GM23338 (cell line): ENCODE measurements around the gene MTARC2. TPM values are rescaled to one million over a fixed set of nuclear protein-coding genes. Genes with fewer than 3 reads are reported as not detected.

Experiments
- ATAC-seq: fragments of 200-7000 bp; cut with Tn5 transposase; 3 replicates; pipeline ENCODE4 v1.9.1; 2020
- DNase-seq: peaks from one replicate; pipeline ENCODE4 v3.0.0-alpha.2; 2015; ENCODE audit warnings: low spot score
- H2AFZ ChIP-seq: fragments of 200-600 bp; sonication (generic); 2 replicates; pipeline ENCODE4 v1.8.0; 2016; ENCODE audit warnings: antibody characterized with exemption, mild to moderate bottlenecking, moderate library complexity
- H3F3A ChIP-seq: fragments of 200-600 bp; sonication (generic); replicated peaks from 2 replicates; pipeline ENCODE4 v1.8.0; 2017; ENCODE audit warnings: antibody characterized with exemption, mixed run types, low read depth
- H3K27ac ChIP-seq: fragments of 200-600 bp; sonication (generic); 2 replicates; pipeline ENCODE4 v1.6.1; 2016; ENCODE audit warnings: low read depth
- H3K27me3 ChIP-seq: fragments of 200-600 bp; sonication (generic); 2 replicates; pipeline ENCODE4 v1.8.0; 2016; ENCODE audit warnings: mild to moderate bottlenecking, mixed run types, moderate library complexity; ENCODE audit not compliant: insufficient read depth
- H3K36me3 ChIP-seq: fragments of 200-600 bp; sonication (generic); 2 replicates; pipeline ENCODE4 v1.8.0; 2016; ENCODE audit warnings: mild to moderate bottlenecking; ENCODE audit not compliant: insufficient read depth
- H3K4me1 ChIP-seq: fragments of 200-600 bp; sonication (generic); 2 replicates; pipeline ENCODE4 v1.8.0; 2016; ENCODE audit warnings: mild to moderate bottlenecking, moderate library complexity; ENCODE audit not compliant: insufficient read depth
- H3K4me2 ChIP-seq: fragments of 200-600 bp; sonication (generic); 2 replicates; pipeline ENCODE4 v1.7.1; 2017; ENCODE audit warnings: mixed run types
- H3K4me3 ChIP-seq: fragments of 200-600 bp; sonication (generic); 2 replicates; pipeline ENCODE4 v1.6.1; 2016; ENCODE audit warnings: mixed run types
- H3K79me2 ChIP-seq: fragments of 200-600 bp; sonication (generic); replicated peaks from 2 replicates; pipeline ENCODE4 v1.8.0; 2017; ENCODE audit warnings: mild to moderate bottlenecking; ENCODE audit not compliant: insufficient read depth
- H3K9me2 ChIP-seq: fragments of 200-600 bp; sonication (generic); 2 replicates; pipeline ENCODE4 v1.8.0; 2017; ENCODE audit not compliant: insufficient read depth
- H4K20me1 ChIP-seq: fragments of 200-600 bp; sonication (generic); replicated peaks from 2 replicates; pipeline ENCODE4 v1.8.0; 2017; ENCODE audit warnings: mild to moderate bottlenecking; ENCODE audit not compliant: insufficient read depth
- H3K27ac Mint-ChIP-seq: 2 replicates; pipeline ENCODE4 v1.8.0; 2020; ENCODE audit warnings: inconsistent platforms, mild to moderate bottlenecking, moderate library complexity, mixed read lengths
- H3K27me3 Mint-ChIP-seq: 3 replicates; pipeline ENCODE4 v1.8.0; 2022; ENCODE audit warnings: low read depth, mild to moderate bottlenecking, moderate library complexity, mixed read lengths, inconsistent platforms; ENCODE audit not compliant: insufficient read depth, poor library complexity
- H3K36me3 Mint-ChIP-seq: 3 replicates; pipeline ENCODE4 v1.8.0; 2021; ENCODE audit warnings: low read depth, mild to moderate bottlenecking, inconsistent platforms, moderate library complexity, mixed read lengths
- H3K4me1 Mint-ChIP-seq: 3 replicates; pipeline ENCODE4 v1.8.0; 2020; ENCODE audit warnings: mild to moderate bottlenecking, inconsistent platforms, mixed read lengths
- H3K4me3 Mint-ChIP-seq: 3 replicates; pipeline ENCODE4 v1.8.0; 2021; ENCODE audit warnings: moderate library complexity, mild to moderate bottlenecking, inconsistent platforms, mixed read lengths
- H3K9me3 Mint-ChIP-seq: 3 replicates; pipeline ENCODE4 v1.8.0; 2020; ENCODE audit warnings: moderate library complexity, mild to moderate bottlenecking, inconsistent platforms, mixed read lengths
- CREB1 ChIP-seq: fragments of 250-450 bp; sonication (Bioruptor Pico); IDR thresholded peaks from 2 replicates; pipeline ENCODE4 v1.5.0; 2020; ENCODE audit warnings: low read depth, mild to moderate bottlenecking, moderate library complexity
- CTCF ChIP-seq, 2 experiments: fragments of 200-600 bp in 1 of 2; sonication (generic) in 1 of 2; conservative IDR thresholded peaks; 2 replicates each; pipeline versions ENCODE4 v1.5.1 to v1.6.1; 2016 to 2017; ENCODE audit warnings: antibody characterized with exemption in 2 of 2, low read depth in 2 of 2, mild to moderate bottlenecking in 2 of 2, moderate library complexity in 1 of 2
- EZH2 ChIP-seq: fragments of 200-600 bp; sonication (generic); IDR thresholded peaks from one replicate; pipeline ENCODE4 v1.8.0; 2017; ENCODE audit warnings: antibody characterized with exemption, mild to moderate bottlenecking, low read depth; ENCODE audit not compliant: unreplicated experiment
- EZH2phosphoT487 ChIP-seq: fragments of 200-600 bp; sonication (generic); IDR thresholded peaks from one replicate; pipeline ENCODE4 v1.8.1; 2018; ENCODE audit warnings: antibody characterized with exemption; ENCODE audit not compliant: unreplicated experiment
- JUNB ChIP-seq: IDR thresholded peaks from one replicate; pipeline ENCODE4 v1.6.1; 2016; ENCODE audit warnings: antibody characterized with exemption; ENCODE audit not compliant: unreplicated experiment
- NANOG ChIP-seq: IDR thresholded peaks from 2 replicates; pipeline ENCODE4 v1.6.1; 2016; ENCODE audit warnings: antibody characterized with exemption, borderline replicate concordance
- POLR2AphosphoS5 ChIP-seq: IDR thresholded peaks from 2 replicates; pipeline ENCODE4 v1.6.1; 2016; ENCODE audit warnings: antibody characterized with exemption, low read depth
- STAT1 ChIP-seq: IDR thresholded peaks from one replicate; pipeline ENCODE4 v1.6.1; 2016; ENCODE audit warnings: antibody characterized with exemption; ENCODE audit not compliant: unreplicated experiment
- ZNF114 ChIP-seq: fragments of 250-450 bp; sonication (Bioruptor Pico); IDR thresholded peaks from 2 replicates; pipeline ENCODE4 v1.5.0; 2020; ENCODE audit warnings: mild to moderate bottlenecking, moderate library complexity
- ZNF331 ChIP-seq: fragments of 250-450 bp; sonication (Bioruptor Pico); IDR thresholded peaks from 2 replicates; pipeline ENCODE4 v1.5.0; 2020; ENCODE audit warnings: low read depth, mild to moderate bottlenecking, moderate library complexity
- polyA plus RNA-seq: library from polyadenylated mRNA; unstranded; fragments of >200 nt; fragmentation: Nextera tagmentation; extraction: Ambion mirVana; gene quantifications from 2 replicates; pipeline ENCODE4 v1.2.1, GENCODE V29; 2016
- total RNA-seq: library from RNA; depleted of rRNA; stranded (reverse); fragments of >200 nt; shearing (Covaris generic); gene quantifications from 2 replicates; pipeline ENCODE4 v1.2.3, GENCODE V29; 2014

The MTARC2 gene
- total and polyA plus RNA-seq, 2 experiments from 2014 or later, result 4.1 to 8.0 TPM

GRCh38 chr1:220791956-220792355 lies 43.8 kb downstream of the MTARC2 start (continued):
- TF ChIP-seq POLR2AphosphoS5 (no peak), STAT1 (no peak), JUNB (no peak), ZNF114 (CRISPR knock-in tag) (no peak), CREB1 (no peak), NANOG (no peak)

- peaks cover 3% of the 10 kb centered on the region; the same call in 1 of the 2 replicates for H4K20me1 ChIP-seq
- Mint-ChIP-seq H3K4me3 (no peak overlapping the region), H3K27me3 (no peaks in the 10 kb centered on the region), H3K27ac (no peak overlapping the region), H3K9me3 (no peaks in the 10 kb centered on the region), H3K36me3 (peaks cover 39% of the 10 kb centered on the region), H3K4me1 (no peaks in the 10 kb centered on the region)
- no peaks in the 10 kb centered on the region for H3F3A ChIP-seq
- TF ChIP-seq EZH2 (no peak), CREB1 (no peak), ZNF331 (no peak), NANOG (no peak), CTCF (conservative IDR thresholded peaks at IDR 0.05; ENCODE audit: low read depth in 2 of 2) (peak in 1 of 2 experiments; percentile 29; a peak in 2 of 4 replicates), EZH2phosphoT487 (no peak), JUNB (no peak)
- H3K27me3 ChIP-seq, result no peaks in the 10 kb centered on the region
- no peaks in the 10 kb centered on the region for H3K79me2 ChIP-seq
- DNase-seq (no peak), ATAC-seq (peak; percentile 46; the same call in 2 of the 3 replicates)
- H3K9me2 ChIP-seq, result no peaks in the 10 kb centered on the region
- no peak overlapping the region for H3K4me2 ChIP-seq
- no peak overlapping the region for H2AFZ ChIP-seq
- H3K4me1 ChIP-seq, result no peaks in the 10 kb centered on the region
- H3K36me3 ChIP-seq, result 0 out of 2 replicates have a peak, but pooled peaks cover 1% of the 10 kb centered on the region
- no peak overlapping the region for H3K27ac ChIP-seq
- H3K4me3 ChIP-seq, result no peak overlapping the region
Measured at GRCh38 chr1:220796530-220796929, 48.4 kb downstream of the MTARC2 start.

DNA sequence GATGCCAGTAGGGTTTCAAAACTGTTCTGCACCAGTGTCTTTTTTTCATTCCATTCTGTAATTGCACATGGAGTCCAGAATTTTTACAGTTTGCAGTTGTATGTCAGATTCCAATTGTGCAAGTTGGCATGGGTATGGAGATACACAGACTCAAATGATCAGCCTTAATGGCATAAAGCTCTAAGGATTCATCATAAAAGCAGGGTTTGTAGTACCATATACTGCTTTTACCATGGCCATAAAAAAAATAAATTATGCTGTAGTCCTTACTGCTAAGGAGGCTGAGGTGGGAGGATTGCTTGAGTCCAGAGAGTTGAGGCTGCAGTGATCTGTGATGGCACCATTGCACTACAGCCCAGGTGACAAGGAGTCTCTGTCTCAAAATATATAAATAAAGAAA lies 48.9 kb downstream of the MTARC2 start:
- H3K4me1 Mint-ChIP-seq, result no peaks in the 10 kb centered on the region
- DNase-seq, result no peak
- H3K27ac ChIP-seq, result no peak overlapping the region
- H3K79me2 ChIP-seq, result no peaks in the 10 kb centered on the region
- no peak for ATAC-seq
- H3K4me1 ChIP-seq, result no peaks in the 10 kb centered on the region
- H3K9me2 ChIP-seq, result no peaks in the 10 kb centered on the region
- no peak overlapping the region for H3K4me2 ChIP-seq
- no peaks in the 10 kb centered on the region for H3K9me3 Mint-ChIP-seq
- no peak overlapping the region for H3K4me3 ChIP-seq
- peaks cover 42% of the 10 kb centered on the region for H3K36me3 Mint-ChIP-seq
- H3F3A ChIP-seq, result no peaks in the 10 kb centered on the region
- no peak overlapping the region for H3K27ac Mint-ChIP-seq
- H4K20me1 ChIP-seq, result peaks cover 3% of the 10 kb centered on the region; the same call in 1 of the 2 replicates
- no peak overlapping the region for H2AFZ ChIP-seq
- no peaks in the 10 kb centered on the region for H3K27me3 Mint-ChIP-seq
- no peaks in the 10 kb centered on the region for H3K27me3 ChIP-seq
- TF ChIP-seq CTCF (conservative IDR thresholded peaks at IDR 0.05; ENCODE audit: low read depth in 2 of 2) (no peak), CREB1 (no peak), ZNF331 (no peak), STAT1 (no peak), POLR2AphosphoS5 (no peak), JUNB (no peak), EZH2phosphoT487 (no peak)
- H3K36me3 ChIP-seq, result no peaks in the 10 kb centered on the region
- no peak overlapping the region for H3K4me3 Mint-ChIP-seq
